ENCODE measurements around the gene SMARCAD1. TPM values are rescaled to one million over a fixed set of nuclear protein-coding genes. Genes with fewer than 3 reads are reported as not detected.

Gene SMARCAD1
- total and polyA plus RNA-seq, 2 of the 8 experiments (the other 6 are each of a cell fraction or from before 2014, with no cell fraction given): 24.1 to 59.4 TPM

- peaks cover 0 to 50% (median 12%) of the 10 kb centered on the region in 4 experiments; a peak in 5 of 8 replicates for H3K36me3 ChIP-seq (ENCODE audit: control insufficient read depth in 2 of 4, insufficient read depth in 4 of 4, low read length in 3 of 4)
- no peak overlapping the region for H2AK5ac ChIP-seq (ENCODE audit: low read depth, low read length)
- FAIRE-seq (no peak), DNase-seq (ENCODE audit: low read depth in 1 of 2, low spot score in 2 of 2) (no peak)
- H3K23me2 ChIP-seq (ENCODE audit: low read depth, low read length): no peaks in the 10 kb centered on the region
- H3K4me3 ChIP-seq (ENCODE audit: extremely low read depth in 1 of 4, insufficient read depth in 2 of 4, low read depth in 3 of 4, low read length in 4 of 4): no peak overlapping the region
- H3K79me1 ChIP-seq (ENCODE audit: low read depth, low read length): no peaks in the 10 kb centered on the region
- 90% methylated on average over 3 of the region's 3 CpGs; no CpG with 5 or more reads in 1 of the 2 experiments for WGBS, 2 experiments (ENCODE audit: extremely low coverage in 1 of 2, insufficient coverage in 1 of 2, insufficient read length in 1 of 2, insufficient replicate concordance in 2 of 2, low coverage in 1 of 2, low lambda C conversion rate in 2 of 2, missing lambda C conversion rate in 1 of 2)
- CTCF ChIA-PET (ENCODE audit: partially characterized antibody): no interaction called here
- no peak overlapping the region for H3K4me2 ChIP-seq (ENCODE audit: insufficient read depth in 1 of 2, low read depth in 2 of 2, low read length in 2 of 2)
- H3K18ac ChIP-seq (ENCODE audit: extremely low read depth, low read length): no peak overlapping the region
- H4K91ac ChIP-seq (replicated peaks; ENCODE audit: insufficient read length, low read length): no peak overlapping the region
- H4K8ac ChIP-seq (ENCODE audit: extremely low read depth, insufficient read depth, low read length): no peak overlapping the region
- POLR2A ChIA-PET (ENCODE audit: partially characterized antibody): no interaction called here
- H3K9ac ChIP-seq (replicated peaks in 1 of 4; ENCODE audit: extremely low read depth in 1 of 4, low read depth in 3 of 4, low read length in 3 of 4): no peak overlapping the region
- no peak overlapping the region for H2BK12ac ChIP-seq (ENCODE audit: low read depth, low read length)
- no peaks in the 10 kb centered on the region for H3K9me3 ChIP-seq (ENCODE audit: insufficient read depth in 2 of 2, low read depth in 1 of 2, low read length in 1 of 2)
- no peak overlapping the region for H2BK15ac ChIP-seq (ENCODE audit: low read length)
- H2BK120ac ChIP-seq (replicated peaks; ENCODE audit: low read depth, low read length): no peak overlapping the region
- TF ChIP-seq YY1 (IDR thresholded peaks at IDR 0.05; ENCODE audit: low read depth, low read length): no peak
- no peak overlapping the region for H2BK5ac ChIP-seq (ENCODE audit: low read depth, low read length)
- 0 out of 7 replicates have a peak, but pooled peaks cover 0 to 2% (median 0%) of the 10 kb centered on the region in 4 experiments for H3K4me1 ChIP-seq (replicated peaks in 1 of 4; ENCODE audit: control insufficient read depth in 3 of 4, insufficient read depth in 4 of 4, low read length in 3 of 4)
- H3K4ac ChIP-seq (replicated peaks; ENCODE audit: insufficient read length, low read depth, low read length): no peak overlapping the region
- no peak overlapping the region for H3K56ac ChIP-seq (replicated peaks; ENCODE audit: insufficient read length, low read depth, low read length)
- no peaks in the 10 kb centered on the region for H3K79me2 ChIP-seq (ENCODE audit: control insufficient read depth in 1 of 2, insufficient read depth in 2 of 2, low read length in 2 of 2)
- H3K23ac ChIP-seq (ENCODE audit: insufficient read length): no peak overlapping the region
- no peaks in the 10 kb centered on the region for H3K27me3 ChIP-seq (replicated peaks in 1 of 4; ENCODE audit: control insufficient read depth in 3 of 4, extremely low read depth in 1 of 4, insufficient read depth in 3 of 4, low read length in 3 of 4)
- H4K5ac ChIP-seq (ENCODE audit: insufficient read length, low read depth, low read length): no peak overlapping the region
- no peak overlapping the region for H3K27ac ChIP-seq (ENCODE audit: low read depth, low read length)
- H2BK20ac ChIP-seq (ENCODE audit: low read length): no peak overlapping the region
- no peak overlapping the region for H3K14ac ChIP-seq (ENCODE audit: insufficient read length)
- H2AFZ ChIP-seq (ENCODE audit: low read length): no peak overlapping the region
- peaks cover 0 to 2% of the 10 kb centered on the region in 2 experiments for H4K20me1 ChIP-seq (replicated peaks in 1 of 2; ENCODE audit: control insufficient read depth in 1 of 2, insufficient read depth in 2 of 2, low read length in 2 of 2)
These were observed 45.4 kb downstream of the SMARCAD1 start for GRCh38 chr4:94253036-94253435.

All from H1 (cell line).